Measurements from ENCODE around the gene TXNIP. TPM values are rescaled to one million over a fixed set of nuclear protein-coding genes. Genes with fewer than 3 reads are reported as not detected.

Gene TXNIP
- total RNA-seq, 1 donor from 2014 or later: 945 TPM

DNA sequence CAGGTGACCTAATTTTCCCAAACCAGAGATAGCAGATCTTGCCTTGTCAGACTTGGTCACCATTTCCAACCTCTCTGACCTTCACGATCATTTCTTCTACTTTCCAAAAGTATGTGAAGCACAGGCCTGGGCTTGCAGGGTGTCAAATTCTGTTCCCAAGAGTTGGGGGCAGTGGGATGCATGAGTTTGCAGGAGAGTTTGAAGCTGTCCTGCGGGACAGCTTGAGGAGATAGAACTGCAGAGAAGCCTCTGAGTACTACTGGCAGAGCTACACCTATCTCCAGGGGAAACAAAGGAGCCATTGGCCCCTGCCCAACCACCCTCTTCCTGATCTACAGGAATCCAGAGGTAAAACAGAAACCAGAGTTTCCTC, 11.3 kb downstream of the TXNIP start:
- Histone ChIP-seq H3K4me3 (peak overlapping the region; percentile 18), H3K27me3 (no peaks in the 10 kb centered on the region), H3K9me3 (no peaks in the 10 kb centered on the region), H3K36me3 (no peaks in the 10 kb centered on the region), H3K27ac (peak overlapping the region; percentile 81), H3K4me1 (peaks cover 67% of the 10 kb centered on the region)
- DNase-seq (no peak), ATAC-seq (no peak)
- intact Hi-C loops (cut with DNase I): no loop called here
- TF ChIP-seq, protein P1, sequence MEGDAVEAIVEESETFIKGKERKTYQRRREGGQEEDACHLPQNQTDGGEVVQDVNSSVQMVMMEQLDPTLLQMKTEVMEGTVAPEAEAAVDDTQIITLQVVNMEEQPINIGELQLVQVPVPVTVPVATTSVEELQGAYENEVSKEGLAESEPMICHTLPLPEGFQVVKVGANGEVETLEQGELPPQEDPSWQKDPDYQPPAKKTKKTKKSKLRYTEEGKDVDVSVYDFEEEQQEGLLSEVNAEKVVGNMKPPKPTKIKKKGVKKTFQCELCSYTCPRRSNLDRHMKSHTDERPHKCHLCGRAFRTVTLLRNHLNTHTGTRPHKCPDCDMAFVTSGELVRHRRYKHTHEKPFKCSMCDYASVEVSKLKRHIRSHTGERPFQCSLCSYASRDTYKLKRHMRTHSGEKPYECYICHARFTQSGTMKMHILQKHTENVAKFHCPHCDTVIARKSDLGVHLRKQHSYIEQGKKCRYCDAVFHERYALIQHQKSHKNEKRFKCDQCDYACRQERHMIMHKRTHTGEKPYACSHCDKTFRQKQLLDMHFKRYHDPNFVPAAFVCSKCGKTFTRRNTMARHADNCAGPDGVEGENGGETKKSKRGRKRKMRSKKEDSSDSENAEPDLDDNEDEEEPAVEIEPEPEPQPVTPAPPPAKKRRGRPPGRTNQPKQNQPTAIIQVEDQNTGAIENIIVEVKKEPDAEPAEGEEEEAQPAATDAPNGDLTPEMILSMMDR (IDR thresholded peaks at IDR 0.05): no peak

DNA sequence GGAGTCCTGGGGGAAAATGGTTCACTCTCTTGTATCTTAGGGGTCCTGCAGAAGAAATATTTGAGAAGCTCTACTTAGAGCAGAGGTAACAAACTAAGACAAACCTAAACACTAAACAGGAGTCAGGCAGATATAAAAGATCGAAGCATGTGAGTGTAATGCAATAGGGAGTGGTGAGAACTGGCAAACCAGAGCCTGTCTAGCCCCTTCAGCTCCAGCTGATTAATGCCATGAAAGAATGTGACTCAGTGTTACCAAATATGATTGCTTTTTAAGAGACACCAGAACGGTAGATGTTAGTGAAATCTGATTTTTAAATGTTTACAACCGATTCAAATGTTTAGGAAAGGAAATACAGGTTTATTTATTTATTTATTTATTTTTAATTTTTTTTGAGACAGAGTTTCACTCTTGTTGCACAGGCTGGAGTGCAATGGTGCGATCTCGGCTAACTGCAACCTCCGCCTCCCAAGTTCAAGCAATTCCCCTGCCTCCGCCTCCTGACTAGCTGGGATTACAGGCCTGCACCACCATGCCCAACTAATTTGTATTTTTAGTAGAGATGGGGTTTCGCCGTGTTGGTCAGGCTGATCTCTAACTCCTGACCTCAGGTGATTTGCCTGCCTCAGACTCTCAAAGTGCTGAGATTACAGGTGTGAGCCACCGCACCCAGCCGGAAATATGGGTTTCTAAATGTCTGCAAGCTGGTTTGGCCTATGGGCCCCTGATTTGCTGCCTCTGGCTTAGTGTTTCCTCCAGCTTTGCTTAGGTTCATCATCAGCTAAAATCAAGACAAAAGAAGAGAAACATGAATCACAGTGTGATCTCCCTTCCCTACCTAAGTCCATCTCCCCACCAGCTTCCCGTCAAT, 12.2 kb downstream of the TXNIP start:
- DNase-seq: no peak

GRCh38 chr1:145983206-145983675, 13.1 kb downstream of the TXNIP start:
- Histone ChIP-seq H3K4me3 (no peak overlapping the region), H3K27me3 (no peaks in the 10 kb centered on the region), H3K36me3 (no peaks in the 10 kb centered on the region), H3K27ac (peak overlapping the region; percentile 98), H3K4me1 (peaks cover 82% of the 10 kb centered on the region), H3K9me3 (no peaks in the 10 kb centered on the region)
- no peak for DNase-seq
- ATAC-seq: no peak
- intact Hi-C loops (cut with DNase I): no loop called here
- TF ChIP-seq, protein P1 (IDR thresholded peaks at IDR 0.05): no peak

More for the DNA sequence above, 12.2 kb downstream of the TXNIP start:
- Histone ChIP-seq H3K4me3 (no peak overlapping the region), H3K27ac (peak overlapping the region; percentile 98), H3K4me1 (peaks cover 72% of the 10 kb centered on the region), H3K36me3 (no peaks in the 10 kb centered on the region), H3K9me3 (no peaks in the 10 kb centered on the region), H3K27me3 (no peaks in the 10 kb centered on the region)
- no peak for ATAC-seq
- intact Hi-C loops (cut with DNase I): no loop called here
- TF ChIP-seq, protein P1 (IDR thresholded peaks at IDR 0.05): no peak

GRCh38 chr1:145982010-145982723, 14.2 kb downstream of the TXNIP start:
- Histone ChIP-seq H3K36me3 (no peaks in the 10 kb centered on the region), H3K4me3 (no peak overlapping the region), H3K4me1 (peaks cover 93% of the 10 kb centered on the region), H3K27ac (peak overlapping the region; percentile 98), H3K27me3 (no peaks in the 10 kb centered on the region), H3K9me3 (no peaks in the 10 kb centered on the region)
- TF ChIP-seq, protein P1 (IDR thresholded peaks at IDR 0.05): no peak
- ATAC-seq: no peak
- no peak for DNase-seq
- intact Hi-C loops (cut with DNase I): no loop called here

DNA sequence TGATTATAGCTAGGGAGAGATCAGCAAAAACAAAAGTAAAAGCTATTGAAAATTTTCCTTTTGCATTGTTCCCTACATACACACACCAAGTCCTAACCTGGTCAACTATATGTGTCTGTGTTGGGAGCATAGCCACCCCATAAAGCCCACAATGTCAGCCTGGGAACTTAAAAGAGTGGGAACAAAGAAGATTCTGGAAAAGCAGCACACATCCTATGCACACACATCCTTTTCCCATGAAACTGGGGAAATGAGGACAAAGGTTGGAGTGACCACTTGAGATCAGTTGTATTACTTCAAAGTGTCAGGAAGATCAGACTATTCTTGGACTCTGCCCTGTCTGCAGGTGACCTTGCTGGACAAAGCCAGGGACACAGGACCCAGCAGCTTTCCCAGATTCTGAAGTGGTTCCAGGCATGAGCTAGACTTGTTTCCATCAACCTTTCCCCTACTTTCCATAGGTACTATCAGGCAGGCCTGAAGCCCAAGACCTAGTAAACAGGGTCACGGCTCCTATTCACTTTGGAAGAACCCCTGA, 15.9 kb downstream of the TXNIP start:
- Histone ChIP-seq H3K27me3 (no peaks in the 10 kb centered on the region), H3K9me3 (no peaks in the 10 kb centered on the region), H3K27ac (peak overlapping the region; percentile 98), H3K36me3 (no peaks in the 10 kb centered on the region), H3K4me3 (no peak overlapping the region), H3K4me1 (peaks cover 83% of the 10 kb centered on the region)
- ATAC-seq (no peak), DNase-seq (no peak)
- TF ChIP-seq, protein P1 (IDR thresholded peaks at IDR 0.05): no peak
- intact Hi-C loops (cut with DNase I): no loop called here
